Sigmoid colon (tissue), 4 donors: ENCODE measurements around the gene MYL4.

Experiments
- CTCF ChIP-seq, 4 experiments: fragments of 450-650 bp in 3 of 4; fragments of 200-600 bp in 1 of 4; IDR thresholded peaks; one replicate each; pipeline ENCODE4 v1.5.1; 2016 to 2019; ENCODE audit warnings: antibody characterized with exemption in 4 of 4, mild to moderate bottlenecking in 3 of 4, moderate library complexity in 2 of 4
- EP300 ChIP-seq, 4 donors: sonication (generic); formaldehyde crosslinking; IDR thresholded peaks; one replicate each; pipeline ENCODE4 v1.6.1; 2017; ENCODE audit warnings: antibody characterized with exemption in 4 of 4
- POLR2A ChIP-seq, 2 donors: fragments of 450-650 bp; IDR thresholded peaks; one replicate each; pipeline ENCODE4 v1.6.1; 2016; ENCODE audit warnings: antibody characterized with exemption in 2 of 2, mild to moderate bottlenecking in 2 of 2, moderate library complexity in 2 of 2
- POLR2AphosphoS5 ChIP-seq, 4 donors: sonication (generic); formaldehyde crosslinking; IDR thresholded peaks; one replicate each; pipeline ENCODE4 v1.6.1; 2017; ENCODE audit warnings: antibody characterized with exemption in 4 of 4

- TF ChIP-seq CTCF (IDR thresholded peaks at IDR 0.05) (no peak), POLR2A (IDR thresholded peaks at IDR 0.05) (no peak), EP300 (IDR thresholded peaks at IDR 0.05) (no peak), POLR2AphosphoS5 (IDR thresholded peaks at IDR 0.05) (no peak)
These were observed 43.1 kb downstream of the MYL4 start for GRCh38 chr17:47252209-47252608.
